Measurements from ENCODE around the gene SLTM. TPM values are rescaled to one million over a fixed set of nuclear protein-coding genes. Genes with fewer than 3 reads are reported as not detected.

SLTM gene
- total RNA-seq, 1 experiment from 2014 or later, result 108 TPM

DNA sequence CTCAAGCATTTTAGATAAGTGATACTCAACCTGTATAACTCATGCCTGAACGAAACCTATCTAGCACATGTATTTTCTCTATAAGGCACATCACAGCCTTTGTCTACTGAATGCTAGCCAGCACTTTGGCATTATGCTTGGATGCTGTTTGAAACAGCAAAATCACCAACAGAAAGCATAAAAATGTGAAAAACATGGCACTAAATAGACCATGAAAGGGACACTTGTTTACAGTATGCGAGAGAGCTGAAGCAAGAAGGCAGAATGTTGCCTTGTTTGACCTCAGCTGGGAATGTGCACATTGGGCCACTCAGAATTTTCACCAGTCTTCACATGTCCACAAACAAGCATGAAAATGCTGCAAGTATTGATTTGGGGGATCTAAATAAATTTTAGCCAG is 102.9 kb downstream of the SLTM start:
- TF ChIP-seq, protein P1, sequence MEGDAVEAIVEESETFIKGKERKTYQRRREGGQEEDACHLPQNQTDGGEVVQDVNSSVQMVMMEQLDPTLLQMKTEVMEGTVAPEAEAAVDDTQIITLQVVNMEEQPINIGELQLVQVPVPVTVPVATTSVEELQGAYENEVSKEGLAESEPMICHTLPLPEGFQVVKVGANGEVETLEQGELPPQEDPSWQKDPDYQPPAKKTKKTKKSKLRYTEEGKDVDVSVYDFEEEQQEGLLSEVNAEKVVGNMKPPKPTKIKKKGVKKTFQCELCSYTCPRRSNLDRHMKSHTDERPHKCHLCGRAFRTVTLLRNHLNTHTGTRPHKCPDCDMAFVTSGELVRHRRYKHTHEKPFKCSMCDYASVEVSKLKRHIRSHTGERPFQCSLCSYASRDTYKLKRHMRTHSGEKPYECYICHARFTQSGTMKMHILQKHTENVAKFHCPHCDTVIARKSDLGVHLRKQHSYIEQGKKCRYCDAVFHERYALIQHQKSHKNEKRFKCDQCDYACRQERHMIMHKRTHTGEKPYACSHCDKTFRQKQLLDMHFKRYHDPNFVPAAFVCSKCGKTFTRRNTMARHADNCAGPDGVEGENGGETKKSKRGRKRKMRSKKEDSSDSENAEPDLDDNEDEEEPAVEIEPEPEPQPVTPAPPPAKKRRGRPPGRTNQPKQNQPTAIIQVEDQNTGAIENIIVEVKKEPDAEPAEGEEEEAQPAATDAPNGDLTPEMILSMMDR (IDR thresholded peaks at IDR 0.05; ENCODE audit: unreplicated experiment), result no peak
- ChIA-PET POLR2A (no interaction called here), CTCF (no interaction called here)
- no peaks in the 10 kb centered on the region for H3K9me3 Mint-ChIP-seq (ENCODE audit: unreplicated experiment)
- intact Hi-C loops (cut with micrococcal nuclease), result no loop called here
- H3K4me3 Mint-ChIP-seq (ENCODE audit: unreplicated experiment), result no peak overlapping the region
- peaks cover 6% of the 10 kb centered on the region for H3K4me1 Mint-ChIP-seq (ENCODE audit: insufficient read depth, unreplicated experiment)
- BruUV-seq (replicated peaks), result no TSS peak
- H3K27me3 Mint-ChIP-seq (ENCODE audit: insufficient read depth, unreplicated experiment), result no peaks in the 10 kb centered on the region
- H3K36me3 Mint-ChIP-seq (ENCODE audit: insufficient read depth, unreplicated experiment), result peaks cover 25% of the 10 kb centered on the region
- DNase-seq (ENCODE audit: unreplicated experiment), result no peak
- no peak overlapping the region for H3K27ac Mint-ChIP-seq (ENCODE audit: low read depth, unreplicated experiment)

Other genes starting within 250 kb of the SLTM start
- 87.5 and 109 TPM in 2 replicates for gene ADAM10, start 184.0 kb downstream of the SLTM start, total RNA-seq (2022)
- 18.8 and 21.9 TPM in 2 replicates for gene MINDY2, start 162.4 kb downstream of the SLTM start, total RNA-seq (2022)
- 29.2 and 32.8 TPM in 2 replicates for gene RNF111, start 54.0 kb upstream of the SLTM start, total RNA-seq (2022)
- 25.7 and 54.1 TPM in 2 replicates for gene CCNB2, start 171.5 kb upstream of the SLTM start, total RNA-seq (2022)

Measured in MCF 10A (cell line).